ENCODE data around the gene MAST4.
A peak's percentile ranks its signal among the peaks of the same experiment; 100 is the strongest.

The MAST4 gene

DNA sequence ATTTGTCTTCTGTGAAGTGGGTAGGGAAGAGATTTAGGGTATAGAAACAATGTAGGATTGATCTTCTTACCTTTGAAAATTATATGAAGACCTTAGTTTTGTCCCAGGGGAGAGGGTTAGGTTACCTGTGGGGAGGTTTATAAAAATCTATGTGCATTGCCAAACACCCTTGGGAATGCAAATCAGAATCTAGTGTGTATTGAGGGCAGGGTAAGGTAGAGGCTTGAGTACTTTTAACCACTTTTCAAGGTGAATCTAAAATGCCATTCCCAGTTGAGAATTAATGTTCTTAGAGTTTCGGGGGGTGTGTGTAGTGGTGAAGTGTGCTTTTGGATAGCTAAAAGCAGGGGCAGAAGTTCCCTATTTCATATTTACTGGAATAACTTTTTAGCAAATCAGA, 312.0 kb downstream of the MAST4 start:
- no peak for DNase-seq (ENCODE audit: low spot score)

DNA sequence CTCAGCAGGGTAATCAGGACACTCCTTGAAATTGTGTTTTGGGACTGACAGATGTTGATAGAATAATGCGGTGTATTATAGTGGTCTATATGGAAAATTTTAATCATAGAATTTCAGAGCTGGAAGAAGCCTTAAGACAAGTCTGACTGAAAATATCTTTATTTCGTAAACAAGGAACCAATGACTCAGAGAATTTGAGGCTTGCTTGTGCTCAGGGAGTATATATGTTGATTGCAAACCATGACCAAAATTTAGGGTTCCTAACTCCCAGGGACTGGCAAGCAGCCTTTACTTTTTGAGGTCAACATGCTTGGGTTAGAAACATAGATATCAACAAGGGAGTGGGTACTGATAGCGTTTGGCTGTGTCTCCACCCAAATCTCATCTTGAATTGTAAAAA, 313.2 kb downstream of the MAST4 start:
- DNase-seq (ENCODE audit: low spot score): no peak

DNA sequence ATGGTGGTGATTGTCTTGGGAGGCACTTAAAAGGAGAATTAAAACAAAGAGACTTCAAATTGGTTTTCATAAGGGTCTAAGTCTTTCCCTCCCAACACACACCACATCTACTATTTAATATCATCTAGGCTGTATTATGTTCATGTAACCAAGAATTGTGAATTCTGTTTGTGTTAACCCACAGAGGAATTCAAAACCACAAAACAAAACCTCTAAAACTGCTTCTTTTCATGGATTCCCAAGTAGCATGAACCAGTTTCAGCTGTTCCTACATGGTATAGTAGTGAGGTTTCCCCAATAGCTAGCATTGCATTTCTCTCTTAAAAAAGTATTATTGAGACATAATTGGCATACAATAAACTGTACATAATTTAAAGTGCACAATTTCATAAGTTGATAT, 316.6 kb downstream of the MAST4 start:
- no peak for DNase-seq (ENCODE audit: low spot score)

DNA sequence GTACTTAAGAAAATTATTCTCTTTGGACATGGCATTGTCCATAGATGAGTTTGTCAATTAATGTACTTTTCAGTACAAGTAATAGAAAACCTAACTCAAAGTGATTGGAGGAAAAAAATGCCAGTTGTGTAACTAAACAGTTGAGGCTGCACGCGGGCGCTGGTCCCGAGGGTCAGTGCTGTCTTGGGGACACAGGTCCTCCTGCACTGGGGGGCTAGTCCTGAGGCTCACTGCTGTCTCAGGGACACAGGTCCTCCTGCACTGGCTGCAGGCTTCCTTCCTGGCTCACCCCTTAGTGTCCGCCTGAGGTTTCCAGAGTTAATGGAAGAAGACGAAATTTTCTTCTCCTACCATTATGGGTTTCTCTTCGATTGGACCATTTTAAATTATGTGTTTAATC, 319.3 kb downstream of the MAST4 start:
- DNase-seq (ENCODE audit: low spot score): no peak

DNA sequence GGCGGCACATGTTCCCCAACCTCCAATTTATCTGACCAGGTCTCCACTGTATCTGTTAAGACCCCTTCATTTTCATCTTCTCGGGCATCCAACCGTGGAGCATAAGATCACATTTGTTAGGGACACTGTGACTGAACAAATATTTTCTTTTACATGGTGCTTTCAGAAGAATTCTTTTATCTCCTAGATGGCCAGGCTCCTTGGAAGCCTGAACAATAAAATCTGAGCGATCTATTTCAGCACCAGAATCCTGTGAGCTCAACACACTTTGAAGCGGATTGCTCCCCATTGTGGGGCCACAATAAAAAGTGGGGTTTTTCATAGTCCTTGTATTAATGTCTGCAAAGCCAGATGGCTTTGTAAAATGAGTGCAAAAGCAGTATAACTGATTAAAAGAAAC, 326.7 kb downstream of the MAST4 start:
- no peak for DNase-seq (ENCODE audit: low spot score)

DNA sequence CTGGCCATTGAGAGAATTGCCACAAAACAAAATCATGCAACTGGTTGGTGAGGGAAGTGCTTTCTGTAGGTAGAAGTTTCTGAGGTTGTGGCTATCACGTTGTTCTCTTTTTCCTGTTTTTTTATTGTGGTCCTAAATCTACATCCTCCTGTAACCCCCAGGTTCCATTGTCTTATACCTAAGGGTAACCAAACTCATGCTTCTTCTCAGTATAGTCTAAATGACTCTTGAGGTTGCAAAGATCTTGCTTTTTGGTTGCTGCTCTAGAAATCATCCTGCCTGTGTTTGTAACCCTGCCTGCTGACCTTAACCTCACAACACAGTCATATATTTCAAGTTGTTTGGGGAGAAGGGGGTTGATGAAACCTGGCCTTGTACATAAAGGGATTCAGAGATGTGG, 327.3 kb downstream of the MAST4 start:
- DNase-seq (ENCODE audit: low spot score): no peak

DNA sequence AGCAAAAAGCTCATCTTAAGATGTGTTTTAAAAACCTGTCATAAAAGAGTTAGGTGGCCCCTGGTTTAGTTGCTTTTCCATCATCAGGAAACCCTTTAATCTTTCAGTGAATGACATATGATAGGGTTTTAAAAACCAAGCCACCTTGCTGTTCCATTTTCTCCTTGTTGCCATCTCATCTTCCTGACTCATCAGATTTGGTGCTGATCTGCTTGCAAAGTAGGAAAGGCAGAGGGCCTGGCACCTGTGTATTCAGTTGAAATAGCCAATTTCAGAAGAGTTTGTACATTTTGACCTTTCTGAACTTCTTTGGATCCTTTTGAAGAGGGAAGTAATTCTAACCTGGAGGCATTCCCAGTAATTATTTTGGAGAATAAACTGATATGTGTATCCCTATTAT, 327.7 kb downstream of the MAST4 start:
- DNase-seq (ENCODE audit: low spot score): no peak

DNA sequence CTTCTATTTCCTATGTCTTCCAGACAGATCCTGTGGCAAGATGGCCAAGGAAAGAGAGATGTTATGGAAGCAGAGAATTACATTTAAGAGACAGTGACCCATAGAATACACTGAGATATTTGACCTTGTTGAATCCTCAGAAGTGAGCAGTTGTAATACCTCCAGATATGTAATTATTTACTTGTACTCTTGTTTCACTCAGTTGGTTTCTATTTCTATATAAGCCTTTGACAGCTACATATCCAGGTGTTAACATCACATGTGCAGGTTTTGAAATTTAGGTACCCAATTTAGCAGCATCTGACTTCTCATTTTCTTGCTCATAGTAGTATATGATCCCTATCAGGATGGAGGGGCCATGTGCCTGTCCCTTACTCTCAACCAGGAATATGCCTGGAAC, 330.9 kb downstream of the MAST4 start:
- DNase-seq (ENCODE audit: low spot score): no peak

DNA sequence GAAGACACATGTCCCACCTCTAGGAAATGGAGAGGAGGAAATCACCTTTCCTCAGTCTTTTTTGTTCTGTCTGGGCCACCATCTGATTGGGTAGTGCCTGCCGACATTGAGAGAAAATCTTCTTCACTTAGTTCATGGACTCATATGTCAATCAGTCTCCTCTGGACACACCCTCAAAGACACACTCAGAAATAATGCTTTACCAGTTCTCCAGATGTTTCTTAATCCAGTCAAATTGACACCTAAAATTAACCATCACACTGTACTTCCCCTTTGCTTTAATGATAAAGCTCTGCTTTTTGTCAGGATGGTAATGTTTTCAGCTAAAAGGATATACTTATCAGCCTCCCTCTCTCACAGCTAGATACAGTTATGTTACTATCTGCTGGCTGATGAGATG, 333.1 kb downstream of the MAST4 start:
- no peak for DNase-seq (ENCODE audit: low spot score)

DNA sequence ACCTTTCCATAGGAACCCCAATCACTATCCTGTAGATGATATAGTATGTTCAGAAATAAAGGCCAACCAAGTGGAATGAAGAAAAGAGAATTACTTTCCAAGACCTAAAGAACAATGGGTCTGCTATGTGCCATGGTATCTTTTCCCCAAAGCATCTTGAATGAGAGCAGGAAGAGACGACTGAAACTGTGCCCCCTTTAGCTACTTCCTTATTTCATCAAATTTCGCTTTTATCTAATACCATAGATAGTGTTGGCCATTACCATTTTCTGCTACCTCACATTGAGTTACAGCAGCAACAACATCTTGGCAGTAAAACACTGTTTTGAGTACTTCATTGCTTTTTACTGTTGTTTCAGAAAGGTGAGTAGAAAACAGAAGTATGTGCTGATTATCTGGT, 333.8 kb downstream of the MAST4 start:
- no peak for DNase-seq (ENCODE audit: low spot score)

DNA sequence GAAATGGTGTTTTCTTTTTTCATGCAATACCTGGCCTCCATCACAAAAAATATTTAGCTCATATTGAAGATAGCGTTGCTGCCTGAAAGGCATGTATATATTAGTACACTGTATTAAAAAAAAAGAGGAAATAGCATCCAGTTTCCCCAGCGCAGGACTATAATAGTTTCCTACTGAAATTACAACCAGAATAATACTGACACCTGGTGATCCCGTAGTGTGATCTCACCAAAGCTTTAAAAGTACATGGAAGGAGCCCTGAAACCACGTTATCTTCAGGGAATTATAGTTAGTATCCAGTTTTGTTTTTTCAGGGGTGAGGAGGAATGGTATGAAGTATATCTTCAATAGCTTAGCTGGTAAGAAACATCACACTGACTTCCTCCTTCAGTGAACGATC, 335.5 kb downstream of the MAST4 start:
- DNase-seq (ENCODE audit: low spot score): no peak

DNA sequence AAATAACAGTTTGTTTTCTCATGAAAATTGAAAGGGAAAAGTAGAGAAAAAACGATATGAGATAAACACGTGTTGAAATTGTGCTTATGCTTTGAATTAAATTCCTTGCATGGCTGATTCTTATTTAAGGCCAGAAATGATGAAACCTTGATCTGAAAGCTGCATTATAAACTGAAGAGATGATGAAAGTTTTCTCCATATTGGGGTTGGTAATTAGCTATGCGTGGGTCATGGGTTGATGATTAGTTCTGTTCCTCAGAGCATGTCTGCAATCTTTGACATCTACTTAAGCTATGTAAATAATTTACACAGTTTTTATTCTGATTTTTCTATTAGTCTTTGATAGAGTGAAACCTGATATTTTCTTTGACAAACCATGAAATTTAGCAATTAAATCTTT, 336.3 kb downstream of the MAST4 start:
- no peak for DNase-seq (ENCODE audit: low spot score)

DNA sequence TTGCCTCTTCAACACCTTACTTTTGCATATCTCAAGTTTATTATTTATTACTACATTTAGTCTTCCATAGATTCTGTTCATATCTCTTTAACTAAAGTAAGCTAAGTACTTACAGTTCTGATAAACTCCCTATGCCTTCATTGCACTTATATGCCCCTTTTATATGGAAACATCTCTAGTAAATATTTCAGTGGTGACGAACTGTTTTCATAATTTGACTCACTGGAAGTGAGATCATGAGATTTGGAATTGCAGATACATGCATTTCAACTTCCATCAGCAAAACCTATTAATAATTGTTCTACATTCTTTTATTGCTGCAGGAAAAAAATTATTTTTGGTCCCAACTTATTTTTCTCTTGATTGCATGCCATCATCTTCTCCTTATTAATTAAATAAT, 336.9 kb downstream of the MAST4 start:
- no peak for DNase-seq (ENCODE audit: low spot score)

DNA sequence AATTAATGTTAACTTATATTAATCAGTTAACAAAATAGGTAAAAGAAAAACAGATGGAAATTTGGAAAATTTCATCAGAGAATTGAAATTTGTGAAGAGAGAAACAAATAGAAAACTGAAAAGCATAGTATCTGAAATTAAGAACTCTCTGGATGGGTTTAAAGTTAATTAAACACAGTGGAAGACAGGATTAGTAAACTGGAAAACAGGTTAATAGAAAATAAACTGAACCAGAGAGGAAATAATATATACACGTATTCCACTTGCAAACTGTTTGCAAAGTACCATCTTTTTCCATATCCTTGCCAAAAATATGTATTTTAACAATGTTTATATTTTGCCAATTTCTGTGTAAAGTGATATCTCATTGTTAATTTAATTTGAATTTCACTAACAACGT, 342.9 kb downstream of the MAST4 start:
- no peak for DNase-seq (ENCODE audit: low spot score)

DNA sequence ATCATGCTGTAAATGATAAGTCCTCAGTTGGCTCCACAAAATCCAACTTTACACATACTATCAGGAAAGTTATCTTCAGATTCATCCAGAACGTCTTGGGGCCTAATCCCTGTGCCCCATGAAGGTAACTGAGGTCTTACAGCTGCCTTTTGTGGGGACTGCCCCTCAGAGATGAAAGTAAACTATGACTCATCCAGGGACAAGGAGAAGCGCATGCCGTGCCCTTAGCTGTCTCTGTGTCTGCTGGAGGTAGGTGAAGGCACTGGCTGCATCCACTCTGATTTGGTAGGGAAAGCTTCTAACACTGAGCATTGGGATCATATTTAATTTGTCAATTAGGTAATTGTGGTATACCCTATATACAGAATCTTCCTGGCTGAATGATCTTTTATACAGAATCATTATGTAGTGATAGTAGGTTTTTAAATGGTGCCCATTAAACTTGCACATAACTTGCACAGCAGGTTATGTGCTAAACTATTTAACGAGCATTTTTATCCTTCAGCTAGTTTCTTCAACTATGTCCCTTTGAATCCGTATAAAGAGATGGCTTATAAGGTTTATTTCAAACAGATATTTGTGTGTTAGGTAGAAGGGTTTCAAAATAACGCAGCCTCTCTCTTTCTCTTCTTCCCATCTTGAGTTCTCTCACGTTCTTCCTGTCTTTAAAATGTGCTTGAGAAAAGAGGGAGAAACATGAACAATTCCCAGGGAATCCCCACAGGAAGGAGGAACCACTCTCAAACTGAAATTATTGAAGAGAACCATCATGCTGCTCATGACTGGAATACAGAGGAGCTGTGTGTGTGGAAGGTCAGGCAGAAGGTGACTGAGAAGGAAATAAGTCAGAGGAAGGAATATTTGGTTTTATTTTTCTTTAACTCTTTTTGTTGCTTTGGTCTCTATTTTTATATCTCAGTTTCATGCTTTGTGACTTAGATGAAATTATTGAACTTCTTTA, 349.5 kb downstream of the MAST4 start:
- peak; percentile 19 for DNase-seq (ENCODE audit: low spot score)

DNA sequence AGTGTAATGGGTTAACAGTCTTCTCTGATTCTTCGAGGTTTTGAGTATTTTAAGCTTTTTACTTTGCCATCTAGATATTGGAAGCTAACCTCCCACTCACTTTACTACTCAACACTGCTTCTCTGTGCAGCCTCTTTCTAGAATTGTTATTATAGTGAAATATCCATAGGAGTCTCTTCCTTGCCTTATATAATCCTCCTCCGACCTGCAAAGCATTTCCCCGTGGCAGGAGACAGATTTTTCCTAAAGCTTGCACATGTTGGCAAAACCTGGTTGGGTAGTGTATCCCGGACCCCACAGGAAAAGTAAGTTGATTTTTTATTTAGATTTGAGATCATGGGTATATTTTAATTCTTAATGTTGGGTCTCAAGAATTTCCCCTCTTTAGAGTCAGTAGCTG, 351.3 kb downstream of the MAST4 start:
- DNase-seq (ENCODE audit: low spot score): no peak

DNA sequence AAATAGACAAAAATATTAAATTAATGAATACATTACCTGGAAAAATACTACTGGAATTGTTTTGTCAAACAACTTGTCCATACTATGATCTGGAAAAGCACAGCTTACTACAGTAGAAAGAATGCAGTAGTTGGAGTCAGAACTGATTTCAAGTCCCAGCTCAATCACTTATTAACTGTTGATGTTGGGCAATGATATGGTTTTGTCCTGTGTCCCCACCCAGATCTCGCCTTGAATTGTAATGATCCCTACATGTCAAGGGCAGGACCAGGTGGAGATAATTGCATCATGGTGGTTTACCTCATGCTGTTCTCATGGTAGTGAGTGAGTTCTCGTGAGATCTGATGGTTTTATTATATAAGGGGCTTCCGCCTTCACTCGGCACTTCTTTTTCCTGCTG, 352.9 kb downstream of the MAST4 start:
- no peak for DNase-seq (ENCODE audit: low spot score)

DNA sequence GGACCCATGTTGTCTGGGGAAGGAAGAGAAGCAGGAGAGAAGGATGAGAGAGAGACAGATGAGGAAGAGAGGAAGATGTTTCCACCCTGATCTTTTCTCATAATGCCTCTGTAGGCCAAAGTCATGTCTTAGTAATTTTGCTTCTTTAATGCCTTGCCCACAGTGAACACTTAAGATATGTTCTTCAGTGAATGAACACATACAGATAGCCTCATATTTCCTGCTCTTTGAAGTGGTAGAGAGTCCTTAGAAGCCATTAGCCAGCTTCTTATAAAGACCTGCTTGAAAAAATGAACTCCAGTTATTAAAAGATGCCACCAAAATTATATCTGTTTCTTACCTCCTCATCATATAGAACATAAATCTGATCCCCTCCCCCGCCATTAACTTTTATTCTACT, 356.0 kb downstream of the MAST4 start:
- no peak for DNase-seq (ENCODE audit: low spot score)

DNA sequence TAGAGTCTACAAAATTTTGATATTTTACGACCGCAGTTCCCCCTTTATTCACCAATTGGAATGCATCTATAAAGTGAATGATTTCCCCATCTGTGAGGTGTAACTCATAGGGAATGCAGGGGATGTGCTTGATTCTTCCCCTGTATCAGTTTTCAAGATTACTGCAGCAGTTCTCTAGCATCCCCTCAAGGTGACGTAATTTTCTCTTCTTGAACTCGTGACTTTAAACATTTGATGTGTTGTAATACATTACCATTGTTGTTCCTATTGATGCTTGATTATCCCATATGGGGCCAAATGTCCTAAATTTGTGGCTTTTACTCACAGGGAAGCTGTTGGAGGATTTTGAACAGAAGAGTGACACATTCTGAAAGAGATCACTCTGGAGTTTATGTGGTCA, 360.2 kb downstream of the MAST4 start:
- no peak for DNase-seq (ENCODE audit: low spot score)

DNA sequence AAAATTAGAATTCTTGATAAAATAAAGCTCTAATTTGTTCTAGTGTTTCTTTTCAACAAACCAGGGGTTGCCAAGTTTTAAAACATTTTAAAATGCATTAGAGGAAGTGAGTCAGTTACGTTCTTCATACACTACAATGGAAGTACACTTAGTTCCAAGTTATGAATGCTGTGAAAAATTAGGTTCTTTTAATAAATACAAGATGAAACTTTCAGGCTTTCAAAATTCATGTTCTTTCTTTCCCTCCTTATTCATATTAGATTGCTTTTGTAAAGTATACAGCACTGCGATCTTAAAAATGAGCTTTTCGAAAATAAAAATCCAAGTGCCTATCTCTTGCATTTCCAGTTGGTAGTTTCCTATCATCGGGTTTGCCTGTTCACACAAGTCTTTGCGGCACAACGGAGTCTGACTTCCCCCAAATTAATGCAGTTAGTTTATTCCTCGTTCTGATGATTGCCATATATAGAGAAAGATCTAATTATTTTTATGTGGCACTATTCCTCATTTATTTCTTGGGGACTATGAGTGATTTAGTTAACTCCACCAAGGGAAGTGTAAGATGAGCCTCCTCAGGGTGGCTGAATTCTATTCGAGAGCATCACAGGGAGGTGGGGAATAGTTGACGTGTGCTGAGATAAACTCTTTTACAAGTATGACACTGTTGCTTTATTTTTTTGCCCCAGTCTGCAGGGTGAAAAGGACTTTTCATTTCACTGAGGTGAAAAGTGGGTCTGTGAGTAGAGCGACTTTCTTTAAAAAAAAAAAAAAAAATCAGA, 362.2 kb downstream of the MAST4 start:
- DNase-seq (ENCODE audit: low spot score): peak; percentile 42

DNA sequence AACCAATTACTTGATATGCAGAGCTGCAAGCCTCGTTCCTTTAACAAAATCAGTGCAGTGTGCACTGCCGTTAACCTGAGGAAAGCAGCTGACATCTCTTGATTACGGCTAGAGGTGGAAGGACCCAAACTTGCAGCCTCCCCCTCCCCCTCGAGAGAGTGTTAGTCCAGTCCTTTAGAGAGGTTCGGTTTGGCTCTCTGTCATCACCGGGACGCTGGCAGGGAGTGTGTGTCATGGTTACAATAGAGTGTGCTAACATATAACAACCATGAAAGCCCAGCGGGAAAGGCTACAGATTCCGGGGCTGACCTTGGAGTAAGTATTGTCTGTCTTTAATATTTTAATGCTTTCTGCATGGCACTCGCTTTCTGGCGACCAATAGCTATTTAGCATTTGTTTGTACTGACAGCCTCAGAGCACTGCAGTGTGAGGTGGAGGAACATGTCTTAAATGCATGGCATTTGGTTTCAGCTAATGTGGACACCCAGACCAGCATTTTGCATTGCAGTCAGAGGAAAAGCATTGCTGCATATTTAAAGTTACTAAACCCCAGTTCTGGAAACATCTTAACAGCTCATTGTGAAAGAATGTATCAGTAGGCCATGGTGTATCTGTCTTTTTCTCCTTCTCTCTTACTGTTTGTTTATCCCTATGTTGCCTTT, 362.9 kb downstream of the MAST4 start:
- DNase-seq (ENCODE audit: low spot score): no peak

DNA sequence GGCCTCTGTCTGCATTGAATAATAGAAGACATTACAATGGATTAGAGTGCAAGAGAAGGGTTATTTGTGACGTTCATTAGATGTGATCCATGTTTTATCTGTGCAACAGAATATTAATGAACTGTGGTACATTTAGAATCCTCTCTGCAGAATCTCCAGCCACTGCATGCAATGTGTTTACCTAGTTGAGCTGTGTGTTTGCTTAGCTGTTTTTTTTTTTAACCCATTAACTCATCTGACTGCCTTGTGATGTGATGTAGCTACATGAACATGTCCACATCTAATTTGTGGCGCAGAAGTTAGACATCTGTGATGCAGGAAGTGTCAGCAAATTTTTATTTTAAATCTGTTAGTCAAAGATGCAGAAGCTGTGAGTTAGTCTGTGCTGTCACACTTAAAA, 363.5 kb downstream of the MAST4 start:
- no peak for DNase-seq (ENCODE audit: low spot score)

Data from kidney capillary endothelial cell (primary cell).